Measurements from ENCODE around the gene HMCN1.
"Not testable (repeated sequence)": the region's sequence is repeated elsewhere in the genome, so short reads cannot be mapped to it uniquely, and the experiment has no call there.

Gene HMCN1

DNA sequence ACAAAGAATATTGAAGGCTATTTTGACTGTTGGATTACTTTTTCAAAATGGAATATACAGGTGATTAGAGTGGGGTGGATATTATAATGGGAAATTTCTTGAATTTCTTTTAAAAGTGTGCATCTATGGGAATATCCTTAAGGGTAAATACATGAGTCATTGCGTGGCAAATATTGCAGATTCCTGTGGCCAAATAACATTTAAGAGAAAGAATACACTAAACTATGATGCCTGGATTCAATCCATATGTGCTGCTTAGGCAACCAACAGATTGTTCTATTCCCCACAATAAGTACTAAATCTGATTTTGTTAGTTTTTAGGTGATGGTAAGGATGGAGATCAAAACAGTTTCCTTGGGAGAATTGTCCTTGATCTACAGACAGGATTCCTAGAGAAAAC is 119.5 kb downstream of the HMCN1 start:
- no peak for DNase-seq (ENCODE audit: low spot score)

DNA sequence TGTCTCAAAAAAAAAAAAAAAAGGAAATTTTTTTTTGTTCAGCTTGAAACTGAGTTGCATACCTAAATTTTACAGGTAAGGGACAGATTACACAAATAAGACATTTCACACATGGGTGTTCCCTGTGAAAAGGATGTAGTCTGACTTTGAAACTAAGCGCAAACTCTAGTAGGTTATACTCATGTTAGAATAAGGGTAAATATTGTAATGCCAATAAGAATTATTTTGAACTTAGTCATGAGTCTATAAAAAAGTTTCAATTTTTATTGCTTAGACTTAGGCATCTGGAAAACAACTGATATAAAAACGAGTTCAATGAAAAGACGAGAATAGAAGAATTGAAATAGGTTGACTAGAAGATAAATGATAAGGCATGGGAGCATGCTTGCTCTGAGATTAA is 122.3 kb downstream of the HMCN1 start:
- no peak for DNase-seq (ENCODE audit: low spot score)

DNA sequence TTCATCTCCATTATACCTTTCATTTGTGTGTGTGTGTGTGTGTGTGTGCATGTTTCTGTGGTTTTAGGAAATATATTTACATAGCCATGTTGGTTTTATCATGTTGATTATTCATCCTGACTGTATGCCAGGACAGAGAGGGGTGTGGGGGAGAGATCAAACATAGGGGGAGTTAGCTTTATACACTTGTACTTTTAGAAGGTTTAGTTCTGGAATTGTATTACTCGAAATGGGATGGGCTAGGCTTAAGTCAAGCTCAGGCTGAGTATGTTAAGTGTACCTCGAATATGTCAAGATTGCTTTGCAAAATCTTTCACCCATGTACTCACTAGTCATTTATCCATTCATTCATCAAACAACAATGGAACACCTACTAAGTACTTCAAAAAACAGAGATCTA is 123.3 kb downstream of the HMCN1 start:
- DNase-seq (ENCODE audit: low spot score): no peak

DNA sequence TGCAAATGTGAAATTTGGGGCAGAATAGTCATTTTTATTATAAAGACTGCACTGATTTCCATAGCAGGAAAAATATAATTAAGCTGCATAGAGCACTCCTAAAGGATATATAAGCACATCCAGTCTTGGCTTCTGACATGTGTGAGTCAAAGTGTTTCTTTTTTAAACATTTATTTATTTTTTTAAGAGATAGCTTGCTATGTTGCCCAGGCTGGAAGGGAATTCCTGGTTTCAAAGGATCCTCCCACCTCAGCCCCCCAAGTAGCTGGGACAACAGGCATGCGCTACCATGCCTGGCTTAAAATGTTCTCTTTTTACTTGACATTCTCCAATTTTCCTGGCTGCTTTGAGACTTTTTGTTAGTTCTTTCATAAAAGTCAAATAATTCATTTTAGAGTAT is 126.1 kb downstream of the HMCN1 start:
- no peak for DNase-seq (ENCODE audit: low spot score)

DNA sequence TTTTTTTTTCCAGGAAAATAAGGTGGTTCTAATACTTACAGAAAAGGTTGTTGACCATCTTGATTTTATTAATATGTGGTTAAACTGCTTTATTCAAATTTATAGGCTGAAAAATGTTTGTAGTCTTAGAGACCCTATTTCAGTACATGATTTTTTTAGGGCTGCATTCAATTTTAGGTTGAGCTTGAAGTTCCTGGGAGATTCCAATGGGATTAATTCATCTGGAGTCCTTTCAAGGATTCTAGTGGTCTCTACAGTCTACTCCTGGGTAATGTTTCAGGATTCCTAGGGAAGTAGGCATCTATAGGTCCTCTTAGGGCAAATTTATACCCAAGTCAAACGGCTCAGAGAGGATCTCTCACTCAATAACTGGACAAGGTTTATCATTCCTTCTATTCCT is 126.7 kb downstream of the HMCN1 start:
- DNase-seq (ENCODE audit: low spot score): no peak

DNA sequence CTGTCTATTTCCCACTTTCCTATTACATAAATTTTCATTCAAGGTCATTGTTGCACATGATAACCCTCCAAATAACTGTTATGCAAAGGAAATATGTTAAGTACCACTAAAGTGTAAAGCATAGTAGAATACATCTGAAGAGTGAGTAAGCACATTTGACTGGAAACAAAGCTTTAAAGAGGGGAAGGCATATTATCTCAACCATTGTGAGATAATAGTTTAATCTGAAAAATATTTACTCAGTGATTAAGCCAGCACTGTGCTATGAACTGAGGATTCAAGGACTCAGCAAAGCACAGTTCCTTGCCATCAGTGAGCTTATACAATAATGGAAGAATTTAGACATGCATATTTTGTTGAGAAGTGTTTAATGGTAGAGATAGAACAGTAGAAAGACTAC is 127.4 kb downstream of the HMCN1 start:
- DNase-seq (ENCODE audit: low spot score): no peak

DNA sequence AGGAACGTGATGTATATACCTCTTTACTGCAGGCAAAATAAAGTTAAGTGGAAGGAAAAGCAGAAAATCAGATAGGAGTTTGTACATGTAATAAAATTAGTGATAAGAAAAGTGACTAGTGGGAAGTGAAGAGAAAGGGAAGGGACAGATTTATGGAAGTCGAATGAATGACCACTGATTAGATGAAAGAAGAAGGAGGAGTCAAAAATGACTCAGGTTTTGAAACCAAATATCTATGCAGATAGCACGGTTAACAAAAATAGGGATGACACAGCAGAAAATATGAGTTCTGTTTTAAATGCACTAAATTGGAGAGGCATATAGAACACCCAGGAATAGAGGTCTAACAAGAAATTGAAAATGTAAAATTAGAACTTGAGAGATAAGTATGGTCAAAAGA is 128.0 kb downstream of the HMCN1 start:
- DNase-seq (ENCODE audit: low spot score): no peak

DNA sequence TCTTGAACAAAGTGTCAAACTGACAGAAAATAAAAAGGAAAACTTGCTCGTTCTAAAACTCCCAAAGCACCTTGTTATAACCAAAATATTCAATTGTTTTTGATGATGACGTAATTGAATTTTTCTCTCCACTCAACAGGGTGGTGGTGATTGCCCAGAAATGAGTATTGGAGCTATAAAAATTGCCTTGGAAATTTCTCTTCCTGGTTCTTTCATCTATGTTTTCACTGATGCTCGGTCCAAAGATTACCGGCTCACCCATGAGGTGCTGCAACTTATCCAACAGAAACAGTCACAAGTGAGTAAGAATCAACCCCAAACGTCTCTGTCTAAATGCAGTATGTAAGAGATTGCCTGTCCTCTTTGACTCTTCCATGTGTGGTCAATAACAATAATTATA is 130.1 kb downstream of the HMCN1 start:
- DNase-seq (ENCODE audit: low spot score): no peak

DNA sequence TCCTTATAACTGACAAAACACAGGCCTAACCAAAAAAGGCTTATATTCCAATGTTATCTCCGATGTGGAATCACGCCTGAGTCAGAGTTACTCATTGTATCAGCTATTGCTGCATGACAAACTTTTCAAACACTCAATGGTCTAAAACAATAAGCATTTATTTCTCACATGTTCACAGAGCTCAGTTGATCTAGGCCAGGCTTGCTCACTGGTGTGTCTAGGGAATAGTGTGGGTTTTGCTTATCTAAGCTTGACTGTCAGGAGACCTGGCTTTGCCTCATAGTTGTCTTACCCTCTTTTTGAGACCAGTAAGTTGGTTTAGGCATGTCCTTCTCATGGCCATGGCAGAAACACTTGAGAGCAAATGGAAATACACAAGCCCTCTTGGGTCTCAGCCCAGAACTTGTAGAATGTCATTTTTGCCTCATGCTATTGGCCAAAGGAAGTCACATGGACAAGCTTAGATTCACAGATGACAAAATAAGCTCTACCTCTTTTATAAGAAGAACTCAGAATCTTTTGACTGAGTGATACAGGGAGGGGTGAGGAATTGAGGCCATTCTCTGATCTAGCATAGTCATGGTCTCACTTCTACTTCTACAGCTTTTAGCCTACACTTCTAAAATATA is 130.8 kb downstream of the HMCN1 start:
- no peak for DNase-seq (ENCODE audit: low spot score)

DNA sequence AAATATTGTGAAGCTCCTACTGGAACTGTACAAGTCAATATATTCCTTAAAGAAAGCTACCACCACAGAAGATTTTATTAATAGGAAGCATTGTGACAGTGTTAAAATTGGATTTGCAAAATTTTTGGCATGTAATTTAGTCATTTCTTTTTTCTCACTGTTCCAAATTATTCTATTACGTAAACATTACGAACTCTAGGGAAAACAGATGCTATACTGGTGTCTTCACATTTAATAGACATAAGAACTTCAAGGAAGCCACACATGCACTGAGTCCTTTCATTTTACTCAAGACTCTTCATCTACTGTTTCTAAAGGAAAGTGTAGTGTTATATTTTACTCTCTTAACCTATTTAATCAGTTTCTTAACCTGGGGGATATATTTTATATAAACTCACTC is 135.4 kb downstream of the HMCN1 start:
- no peak for DNase-seq (ENCODE audit: low spot score)

DNA sequence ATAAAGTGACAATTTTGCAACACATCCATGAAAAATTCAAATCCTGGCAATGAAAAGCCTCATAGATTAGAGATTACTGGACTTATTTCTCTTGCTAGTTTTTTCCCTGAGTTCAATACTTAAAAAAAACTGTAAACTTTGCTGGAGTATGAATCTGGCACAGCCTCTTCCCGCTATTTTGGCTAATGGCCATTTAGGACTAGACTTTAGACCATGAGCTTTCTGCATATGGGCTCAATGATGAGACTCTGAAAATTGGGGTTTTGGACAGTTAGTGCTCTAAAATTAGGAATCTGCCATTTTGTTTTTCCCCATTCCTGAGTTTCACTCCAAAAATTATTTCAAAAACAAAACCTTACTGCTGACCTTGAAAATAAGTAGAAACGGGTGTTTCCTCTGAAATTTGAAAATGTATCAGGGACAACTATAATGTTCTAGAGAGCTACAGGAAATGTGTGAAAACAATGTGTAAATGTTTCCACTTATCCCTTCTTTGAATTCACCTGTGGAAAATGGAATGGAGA is 137.5 kb downstream of the HMCN1 start:
- no peak for DNase-seq (ENCODE audit: low spot score)

DNA sequence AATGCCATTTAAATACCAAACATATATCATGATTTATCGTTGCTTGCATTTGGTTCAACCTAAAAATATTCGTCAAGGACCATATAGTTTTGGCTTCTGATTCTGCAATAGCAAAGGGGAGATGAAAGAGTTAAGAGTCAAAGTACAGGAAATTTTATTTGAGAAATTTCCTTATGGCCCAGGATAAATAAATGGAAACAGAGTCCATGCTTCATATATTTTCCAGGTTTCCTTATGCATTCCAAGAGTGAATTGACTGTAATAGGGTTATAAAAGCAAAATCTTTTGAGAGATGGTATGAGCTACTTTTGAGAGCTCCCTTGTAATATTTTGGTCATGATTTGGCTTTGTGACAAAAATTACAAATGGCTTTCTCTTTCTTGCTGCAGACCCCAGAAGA is 140.1 kb downstream of the HMCN1 start:
- DNase-seq (ENCODE audit: low spot score): no peak

DNA sequence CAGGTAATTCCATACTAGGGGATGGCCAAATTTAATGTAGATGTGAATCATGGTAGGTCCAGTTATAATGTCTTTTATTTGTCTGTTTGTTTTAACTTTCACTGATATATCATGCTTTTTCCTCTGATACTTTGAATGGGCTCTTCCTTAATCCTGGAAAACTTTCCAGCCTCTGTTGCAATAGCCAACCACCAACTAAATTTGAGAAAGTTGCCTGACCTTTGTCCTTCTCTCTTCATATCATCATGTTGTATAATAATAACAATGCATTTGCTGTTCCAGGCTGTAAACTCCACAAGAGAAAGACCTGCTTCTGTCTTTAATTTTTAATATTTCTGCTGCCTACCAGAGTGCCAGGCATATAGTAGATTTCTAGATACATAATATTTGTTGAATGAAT is 146.1 kb downstream of the HMCN1 start:
- no peak for DNase-seq (ENCODE audit: low spot score)

DNA sequence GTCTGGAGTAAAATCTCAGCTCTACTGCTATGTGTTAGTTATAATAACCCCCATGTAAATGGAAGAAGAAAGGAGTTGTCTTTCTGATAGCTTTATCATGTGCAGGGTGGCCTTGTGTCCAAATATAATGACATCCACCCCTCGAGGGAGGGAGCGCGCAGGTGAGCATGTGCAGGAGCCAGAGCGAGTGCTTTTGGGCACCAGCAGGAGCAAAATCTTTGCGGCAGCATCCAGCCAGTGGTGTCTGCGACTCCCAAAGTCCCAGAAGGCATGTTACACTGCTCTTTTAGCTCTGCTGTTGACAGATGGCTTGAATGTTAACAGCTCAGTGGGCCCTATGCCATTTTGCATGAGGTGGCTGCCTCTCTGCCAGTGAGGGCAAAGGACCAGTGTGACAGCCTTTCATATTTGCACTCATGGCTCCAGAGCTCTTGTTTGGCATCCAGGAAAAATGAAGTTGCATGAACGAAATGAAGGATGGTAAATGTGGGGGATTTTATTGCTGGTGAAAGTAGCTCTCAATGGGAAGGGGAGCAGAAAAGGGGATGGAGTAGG is 146.7 kb downstream of the HMCN1 start:
- no peak for DNase-seq (ENCODE audit: low spot score)

DNA sequence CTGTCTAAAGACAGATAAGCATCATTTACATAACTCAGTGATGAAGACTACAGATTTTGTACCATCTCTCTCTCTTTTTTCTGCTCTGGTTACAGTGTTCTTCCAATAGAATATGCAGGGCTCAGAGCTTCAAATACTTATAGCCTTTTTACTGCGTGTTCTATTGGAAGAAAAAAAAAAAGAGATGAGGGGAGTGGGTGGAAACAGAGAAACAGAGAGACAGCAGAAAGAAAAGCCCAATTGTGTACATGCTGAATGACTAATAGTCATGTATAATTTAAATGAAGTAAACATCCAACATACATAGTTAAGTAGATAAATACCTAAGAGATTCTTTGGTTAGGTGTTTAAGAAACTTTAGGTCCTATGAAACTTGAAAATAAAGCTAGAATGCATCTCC is 151.9 kb downstream of the HMCN1 start:
- no peak for DNase-seq (ENCODE audit: low spot score)

DNA sequence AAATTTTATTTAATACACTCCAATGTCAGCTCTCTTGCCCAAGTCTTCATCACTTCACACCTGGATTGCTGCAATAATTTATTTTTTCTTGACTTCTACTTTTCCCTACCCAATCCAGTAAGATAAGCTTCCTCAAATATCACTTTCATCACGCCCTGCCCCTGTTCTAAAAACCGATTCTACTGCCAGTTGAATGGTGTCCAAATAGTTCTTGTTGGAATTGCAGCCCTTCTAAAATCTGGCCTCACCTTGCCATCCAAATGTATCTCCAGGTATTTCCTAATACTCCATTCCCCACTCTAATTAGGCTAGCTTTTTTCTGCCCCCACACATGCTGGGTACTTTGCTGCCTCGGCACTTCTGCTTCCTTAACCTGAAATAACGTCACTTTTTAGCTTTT is 152.5 kb downstream of the HMCN1 start:
- DNase-seq (ENCODE audit: low spot score): no peak

DNA sequence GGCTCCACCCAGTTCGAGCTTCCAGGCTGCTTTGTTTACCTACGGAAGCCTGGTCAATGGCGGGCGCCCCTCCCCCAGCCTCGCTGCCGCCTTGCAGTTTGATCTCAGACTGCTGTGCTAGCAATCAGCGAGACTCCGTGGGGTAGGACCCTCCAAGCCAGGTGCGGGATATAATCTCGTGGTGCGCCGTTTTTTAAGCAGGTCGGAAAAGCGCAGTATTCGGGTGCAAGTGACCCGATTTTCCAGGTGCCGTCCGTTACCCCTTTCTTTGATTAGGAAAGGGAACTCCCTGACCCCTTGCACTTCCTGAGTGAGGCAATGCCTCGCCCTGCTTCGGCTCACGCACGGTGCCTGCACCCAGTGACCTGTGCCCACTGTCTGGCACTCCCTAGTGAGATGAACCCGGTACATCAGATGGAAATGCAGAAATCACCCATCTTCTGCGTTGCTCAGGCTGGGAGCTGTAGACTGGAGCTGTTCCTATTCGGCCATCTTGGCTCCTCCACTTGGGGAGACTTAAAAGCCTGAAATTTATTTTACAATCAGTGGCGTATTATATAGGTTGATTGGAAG is 158.7 kb downstream of the HMCN1 start:
- not testable (repeated sequence) for DNase-seq (ENCODE audit: low spot score)

DNA sequence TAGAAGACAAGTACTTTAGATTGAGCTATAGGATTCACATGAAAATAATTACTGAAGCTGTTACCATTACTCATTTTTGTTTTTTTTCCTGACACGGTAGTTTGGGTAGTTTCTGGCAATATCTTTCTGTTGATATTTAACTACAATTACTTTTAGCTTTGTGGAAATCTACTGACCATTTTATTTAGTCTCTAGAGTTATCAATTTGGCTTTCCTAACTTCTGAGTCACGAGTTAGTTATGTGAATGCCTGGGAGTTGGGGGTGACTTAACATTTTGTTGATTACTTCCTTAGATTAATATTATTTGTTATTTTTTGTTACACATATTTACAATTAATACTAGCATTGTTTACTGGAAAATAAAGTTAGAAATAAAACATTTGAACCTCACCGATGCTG is 160.6 kb downstream of the HMCN1 start:
- DNase-seq (ENCODE audit: low spot score): no peak

DNA sequence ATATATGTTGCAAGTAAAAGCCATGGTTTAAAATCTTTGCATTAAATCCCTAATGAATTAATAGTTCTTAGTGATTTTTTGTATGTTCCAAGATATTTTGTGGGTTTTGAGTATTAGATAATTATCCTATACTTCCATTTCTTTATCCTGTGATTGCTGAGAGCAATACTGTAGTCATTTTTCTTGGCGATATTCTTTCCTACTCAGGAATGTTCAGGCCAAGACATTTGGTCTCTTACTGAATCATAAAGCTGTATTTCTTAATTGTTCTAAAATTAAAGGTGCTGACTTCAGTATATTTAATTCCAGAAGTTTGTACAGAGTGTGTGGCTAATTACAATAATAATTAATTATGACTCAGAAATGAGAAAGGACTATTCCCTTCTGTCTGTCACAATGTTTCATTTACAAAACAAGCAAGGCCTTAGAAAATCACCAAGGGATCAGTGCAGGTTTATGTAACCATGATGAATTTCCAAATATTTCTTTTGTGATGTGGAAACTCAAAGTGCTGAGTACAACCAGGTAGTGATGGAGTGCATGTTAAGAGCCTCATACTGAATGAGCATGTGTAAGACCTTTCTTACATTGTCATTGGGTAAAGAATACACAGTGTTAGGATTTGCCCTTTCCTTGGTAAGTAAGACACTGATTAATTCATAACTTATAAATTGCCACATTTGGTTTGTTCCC is 161.2 kb downstream of the HMCN1 start:
- DNase-seq (ENCODE audit: low spot score): no peak

DNA sequence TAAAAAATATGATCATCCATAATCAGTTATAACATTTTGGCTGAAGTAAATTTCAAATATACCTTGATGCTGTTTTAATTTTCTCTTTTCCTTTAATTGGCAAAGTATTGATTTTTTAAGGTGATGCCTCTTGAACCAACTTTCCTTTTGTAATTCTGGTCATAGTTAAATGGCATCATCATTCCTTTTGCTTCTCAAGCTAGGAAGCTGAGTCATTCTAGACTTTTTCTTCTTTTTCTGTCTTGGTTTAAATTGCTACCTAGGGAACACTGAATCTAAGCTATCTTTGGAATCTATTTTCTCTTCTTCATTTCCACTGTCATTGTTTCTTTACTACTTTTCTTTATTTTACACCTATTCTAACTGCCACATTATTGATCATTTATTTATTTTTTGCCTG is 162.7 kb downstream of the HMCN1 start:
- no peak for DNase-seq (ENCODE audit: low spot score)

DNA sequence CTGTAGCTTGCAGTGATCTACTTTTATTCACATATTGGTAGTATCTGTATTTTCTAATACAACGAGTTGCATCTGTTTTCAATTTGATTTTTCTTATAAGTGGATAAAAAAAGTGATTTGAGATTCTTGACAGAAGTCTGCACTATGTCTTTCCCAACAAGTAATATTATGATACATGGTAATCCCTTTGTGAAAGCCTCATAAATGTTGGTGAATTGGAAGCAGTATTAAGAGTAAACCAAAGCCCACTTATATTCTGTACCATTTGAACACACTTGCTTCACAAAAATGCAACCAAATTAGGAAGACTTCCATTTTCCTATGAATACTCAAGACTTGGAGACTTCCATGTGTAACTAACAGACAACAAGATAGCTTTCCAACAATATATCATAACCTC is 172.0 kb downstream of the HMCN1 start:
- no peak for DNase-seq (ENCODE audit: low spot score)

DNA sequence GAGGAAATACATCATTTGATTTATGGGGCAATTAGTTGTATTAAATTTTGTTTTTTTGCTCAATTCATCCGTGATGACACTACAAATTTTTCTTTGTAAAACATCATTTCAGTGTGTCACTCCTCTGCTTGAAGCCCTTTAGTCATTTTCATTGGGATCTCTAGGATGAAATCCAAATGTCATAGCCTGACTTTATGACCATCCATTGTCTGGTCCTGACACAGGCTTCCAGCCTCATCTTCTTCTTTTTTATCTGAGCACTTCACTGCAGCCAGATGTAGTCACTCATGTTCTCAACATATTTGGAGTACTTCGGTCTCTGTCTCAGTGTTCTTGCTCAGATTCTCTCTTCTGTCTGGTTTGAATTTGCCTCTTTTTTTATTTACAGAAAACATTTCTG is 173.1 kb downstream of the HMCN1 start:
- no peak for DNase-seq (ENCODE audit: low spot score)

DNA sequence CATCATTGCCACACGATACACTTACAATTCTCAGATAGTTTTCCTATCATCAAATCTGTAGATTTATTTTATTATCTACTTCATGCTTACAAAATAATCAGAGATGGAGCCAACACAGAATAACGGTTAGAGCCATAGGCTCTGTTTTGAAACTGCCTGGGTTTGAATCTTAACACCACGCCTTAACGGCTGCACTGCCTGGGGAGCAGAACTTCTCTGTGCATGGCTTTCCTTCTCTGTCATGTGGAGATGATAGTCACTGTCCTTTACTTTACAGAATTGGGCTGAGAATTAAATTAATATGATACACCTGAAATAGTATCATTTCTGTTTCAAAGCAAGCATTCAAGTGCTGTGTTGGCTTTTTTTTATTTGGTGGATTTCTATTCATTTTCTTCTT is 177.8 kb downstream of the HMCN1 start:
- DNase-seq (ENCODE audit: low spot score): no peak

Measured in D341Med (cell line).